Suprapubic skin (tissue), 4 donors: ENCODE data around the gene ZFR2. TPM values are rescaled to one million over a fixed set of nuclear protein-coding genes. Genes with fewer than 3 reads are reported as not detected.

Experiments used
- DNase-seq, 2 donors: peaks; one replicate each; pipeline ENCODE4 v3.0.0-alpha.2; 2019; ENCODE audit warnings: low spot score in 2 of 2
- H3K27ac ChIP-seq: fragments of 200-600 bp; sonication (generic); one replicate; pipeline ENCODE4 v1.5.1; 2019
- H3K27me3 ChIP-seq: fragments of 200-600 bp; sonication (generic); one replicate; pipeline ENCODE4 v1.5.1; 2019
- H3K36me3 ChIP-seq: fragments of 200-600 bp; sonication (generic); one replicate; pipeline ENCODE4 v1.5.1; 2019
- H3K4me1 ChIP-seq: fragments of 200-600 bp; sonication (generic); one replicate; pipeline ENCODE4 v1.5.1; 2019
- H3K4me3 ChIP-seq: fragments of 200-600 bp; sonication (generic); one replicate; pipeline ENCODE4 v1.5.1; 2019; ENCODE audit warnings: mild to moderate bottlenecking
- H3K9me3 ChIP-seq: fragments of 200-600 bp; sonication (generic); one replicate; pipeline ENCODE4 v1.5.1; 2019
- CTCF ChIP-seq, 2 donors: fragments of 200-600 bp in 1 of 2; fragments of 450-650 bp in 1 of 2; sonication (generic) in 1 of 2; IDR thresholded peaks; one replicate each; pipeline ENCODE4 v1.5.1; 2016 to 2019; ENCODE audit warnings: antibody characterized with exemption in 2 of 2, mild to moderate bottlenecking in 1 of 2, moderate library complexity in 1 of 2
- EP300 ChIP-seq: sonication (generic); formaldehyde crosslinking; IDR thresholded peaks from one replicate; pipeline ENCODE4 v1.6.1; 2017; ENCODE audit warnings: antibody characterized with exemption
- POLR2A ChIP-seq, 2 donors: fragments of 450-650 bp; IDR thresholded peaks; one replicate each; pipeline ENCODE4 v1.6.1; 2017; ENCODE audit warnings: antibody characterized with exemption in 2 of 2, mild to moderate bottlenecking in 2 of 2, moderate library complexity in 2 of 2
- POLR2AphosphoS5 ChIP-seq, 3 donors: sonication (generic); formaldehyde crosslinking; IDR thresholded peaks; one replicate each; pipeline ENCODE4 v1.6.1; 2017; ENCODE audit warnings: antibody characterized with exemption in 3 of 3
- whole genome bisulfite sequencing: methylation state at CpG from one replicate; pipeline ENCODE4 v1.1.5; 2018; 5-methylcytosine and 5-hydroxymethylcytosine counted together
- total RNA-seq, 4 donors: library from RNA; depleted of rRNA; stranded (reverse); fragments of >200 nt; gene quantifications; one replicate each; pipeline ENCODE4 v1.1.0, GENCODE V29; 2016

Gene ZFR2
- total RNA-seq, 4 donors from 2014 or later = 2.5 to 4.8 TPM; not detected in 2

- TF ChIP-seq POLR2A (IDR thresholded peaks at IDR 0.05) (no peak), EP300 (no peak), POLR2AphosphoS5 (IDR thresholded peaks at IDR 0.05) (no peak), CTCF (IDR thresholded peaks at IDR 0.05) (no peak)
- DNase-seq = no peak
- no peak overlapping the region for H3K27ac ChIP-seq
- no peak overlapping the region for H3K4me3 ChIP-seq
- no peaks in the 10 kb centered on the region for H3K36me3 ChIP-seq
- H3K4me1 ChIP-seq = peaks cover 13% of the 10 kb centered on the region
- peaks cover 35% of the 10 kb centered on the region for H3K27me3 ChIP-seq
- 45% methylated on average over 16 of the region's 16 CpGs for WGBS
- H3K9me3 ChIP-seq = peaks cover 5% of the 10 kb centered on the region
Measured at GRCh38 chr19:3788996-3789778, 79.7 kb downstream of the ZFR2 start.

GRCh38 chr19:3785938-3786824, 82.7 kb downstream of the ZFR2 start, which contains the start of gene MATK:
Gene MATK (minus strand): TSS chr19:3786381. CDS start chr19:3785135, 1,246 bp downstream.
- Histone ChIP-seq H3K27me3 (peaks cover 55% of the 10 kb centered on the region), H3K4me1 (peaks cover 13% of the 10 kb centered on the region), H3K9me3 (peaks cover 22% of the 10 kb centered on the region), H3K27ac (no peak within 1 kb of the TSS), H3K36me3 (no peaks in the 10 kb centered on the region), H3K4me3 (peak within 1 kb of the TSS; percentile 53)
- DNase-seq = no peak
- TF ChIP-seq POLR2A (IDR thresholded peaks at IDR 0.05) = no peak
- TF ChIP-seq EP300 = no peak
- TF ChIP-seq POLR2AphosphoS5 (IDR thresholded peaks at IDR 0.05) = no peak
- no peak for TF ChIP-seq CTCF (IDR thresholded peaks at IDR 0.05)
- WGBS = 15% methylated on average over 28 of the region's 101 CpGs

GRCh38 chr19:3785451-3785937, 83.3 kb downstream of the ZFR2 start:
- peaks cover 55% of the 10 kb centered on the region for H3K27me3 ChIP-seq
- H3K4me3 ChIP-seq = peak overlapping the region; percentile 53
- H3K36me3 ChIP-seq = no peaks in the 10 kb centered on the region
- H3K9me3 ChIP-seq = peaks cover 22% of the 10 kb centered on the region
- peaks cover 13% of the 10 kb centered on the region for H3K4me1 ChIP-seq
- WGBS = 2% methylated on average over 32 of the region's 47 CpGs
- no peak for TF ChIP-seq CTCF (IDR thresholded peaks at IDR 0.05)
- no peak for TF ChIP-seq POLR2AphosphoS5 (IDR thresholded peaks at IDR 0.05)
- no peak for TF ChIP-seq POLR2A (IDR thresholded peaks at IDR 0.05)
- no peak for TF ChIP-seq EP300
- no peak overlapping the region for H3K27ac ChIP-seq
- no peak for DNase-seq

GRCh38 chr19:3784607-3785450, 84.0 kb downstream of the ZFR2 start:
- no peak for DNase-seq
- Histone ChIP-seq H3K27me3 (peaks cover 52% of the 10 kb centered on the region), H3K27ac (no peak overlapping the region), H3K4me3 (peak overlapping the region; percentile 53), H3K36me3 (no peaks in the 10 kb centered on the region), H3K4me1 (peaks cover 13% of the 10 kb centered on the region), H3K9me3 (peaks cover 22% of the 10 kb centered on the region)
- no peak for TF ChIP-seq POLR2AphosphoS5 (IDR thresholded peaks at IDR 0.05)
- no peak for TF ChIP-seq CTCF (IDR thresholded peaks at IDR 0.05)
- TF ChIP-seq POLR2A (IDR thresholded peaks at IDR 0.05) = no peak
- TF ChIP-seq EP300 = no peak
- 20% methylated on average over 9 of the region's 25 CpGs for WGBS
